ENCODE measurements around the gene PSMC2.
A peak's percentile ranks its signal among the peaks of the same experiment; 100 is the strongest.

PSMC2 gene

GRCh38 chr7:103343758-103344452 is 3.5 kb upstream of the PSMC2 start:
- no peak for TF ChIP-seq CTCF (conservative IDR thresholded peaks at IDR 0.05; ENCODE audit: low read length)
- peak overlapping the region; percentile 91 for H3K4me3 ChIP-seq (ENCODE audit: low read length)
- DNase-seq (ENCODE audit: low read depth): peak; percentile 25

- peak; percentile 93 for DNase-seq (ENCODE audit: low read depth)
- TF ChIP-seq CTCF (conservative IDR thresholded peaks at IDR 0.05; ENCODE audit: low read length): no peak
- H3K4me3 ChIP-seq (ENCODE audit: low read length): peak within 1 kb of the TSS; percentile 91
Measured at GRCh38 chr7:103344453-103345149, 2.8 kb upstream of the PSMC2 start, which contains the start of gene DNAJC2. DNAJC2 (minus strand) TSS chr7:103344767; CDS start chr7:103344622, 145 bp downstream.

- no peak overlapping the region for H3K4me3 ChIP-seq (ENCODE audit: low read length)
- DNase-seq (ENCODE audit: low read depth): no peak
- no peak for TF ChIP-seq CTCF (conservative IDR thresholded peaks at IDR 0.05; ENCODE audit: low read length)
Measured at GRCh38 chr7:103346396-103346795, 1.0 kb upstream of the PSMC2 start.

DNA sequence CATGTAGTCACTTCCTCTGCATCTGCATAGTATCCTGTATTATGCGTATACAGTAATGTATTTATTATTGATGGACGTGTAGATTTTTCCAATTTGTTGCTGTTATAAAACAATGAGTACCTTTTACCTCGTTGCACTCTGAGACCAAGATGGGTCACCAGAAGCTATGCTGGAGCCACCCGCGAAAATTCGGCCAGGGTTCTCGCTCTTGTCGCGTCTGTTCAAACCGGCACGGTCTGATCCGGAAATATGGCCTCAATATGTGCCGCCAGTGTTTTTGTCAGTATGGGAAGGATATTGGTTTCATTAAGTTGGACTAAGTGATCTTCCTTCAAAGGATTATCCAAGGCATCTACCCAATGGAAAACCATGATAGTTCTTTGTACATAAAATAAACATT is 1.0 kb downstream of the PSMC2 start:
- DNase-seq (ENCODE audit: low read depth): no peak
- TF ChIP-seq CTCF (conservative IDR thresholded peaks at IDR 0.05; ENCODE audit: low read length): no peak
- H3K4me3 ChIP-seq (ENCODE audit: low read length): peak overlapping the region; percentile 95

- DNase-seq (ENCODE audit: low read depth): no peak
- no peak for TF ChIP-seq CTCF (conservative IDR thresholded peaks at IDR 0.05; ENCODE audit: low read length)
- H3K4me3 ChIP-seq (ENCODE audit: low read length): peak overlapping the region; percentile 95
Measured at GRCh38 chr7:103348959-103349358, 1.5 kb downstream of the PSMC2 start.

DNA sequence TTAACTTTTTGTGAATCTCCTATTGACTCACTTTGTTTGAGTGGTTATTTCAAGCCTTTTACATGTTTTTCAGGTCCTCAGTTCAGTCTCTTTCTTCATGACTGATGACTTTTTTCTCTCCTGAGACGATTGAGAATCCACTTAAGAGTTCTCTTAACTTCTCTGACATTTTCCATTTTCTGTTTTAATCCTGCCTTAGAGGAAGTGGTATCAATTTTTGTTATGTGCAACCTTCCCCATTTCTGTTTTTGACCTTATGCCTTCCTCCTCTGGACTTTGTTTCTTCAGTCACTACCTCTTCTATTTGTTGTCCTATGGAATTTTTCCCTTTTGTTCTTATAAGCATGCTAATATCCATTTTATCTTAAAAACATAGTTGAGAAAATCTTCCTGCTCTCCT is 2.4 kb downstream of the PSMC2 start:
- H3K4me3 ChIP-seq (ENCODE audit: low read length): no peak overlapping the region
- DNase-seq (ENCODE audit: low read depth): no peak
- no peak for TF ChIP-seq CTCF (conservative IDR thresholded peaks at IDR 0.05; ENCODE audit: low read length)

- H3K4me3 ChIP-seq (ENCODE audit: low read length): no peak overlapping the region
- TF ChIP-seq CTCF (conservative IDR thresholded peaks at IDR 0.05; ENCODE audit: low read length): no peak
- DNase-seq (ENCODE audit: low read depth): no peak
Measured at GRCh38 chr7:103369432-103369831, 22.0 kb downstream of the PSMC2 start.
